Upper lobe of left lung (tissue), 4 donors: ENCODE measurements around the gene CYSRT1.

Experiments
- POLR2AphosphoS5 ChIP-seq, 2 donors: sonication (generic); formaldehyde crosslinking; IDR thresholded peaks; one replicate each; pipeline ENCODE4 v1.5.1; 2017; ENCODE audit warnings: antibody characterized with exemption in 2 of 2
- TF ChIP-seq, protein P1 (sequence below), 6 experiments: fragments of 450-650 bp in 4 of 6; fragments of 200-600 bp in 2 of 6; sonication (generic) in 2 of 6; IDR thresholded peaks; one replicate each; pipeline ENCODE4 v1.5.1; 2016 to 2019; ENCODE audit warnings: antibody characterized with exemption in 6 of 6

GRCh38 chr9:137192448-137192780, 32.6 kb upstream of the CYSRT1 start:
- TF ChIP-seq, protein P1, sequence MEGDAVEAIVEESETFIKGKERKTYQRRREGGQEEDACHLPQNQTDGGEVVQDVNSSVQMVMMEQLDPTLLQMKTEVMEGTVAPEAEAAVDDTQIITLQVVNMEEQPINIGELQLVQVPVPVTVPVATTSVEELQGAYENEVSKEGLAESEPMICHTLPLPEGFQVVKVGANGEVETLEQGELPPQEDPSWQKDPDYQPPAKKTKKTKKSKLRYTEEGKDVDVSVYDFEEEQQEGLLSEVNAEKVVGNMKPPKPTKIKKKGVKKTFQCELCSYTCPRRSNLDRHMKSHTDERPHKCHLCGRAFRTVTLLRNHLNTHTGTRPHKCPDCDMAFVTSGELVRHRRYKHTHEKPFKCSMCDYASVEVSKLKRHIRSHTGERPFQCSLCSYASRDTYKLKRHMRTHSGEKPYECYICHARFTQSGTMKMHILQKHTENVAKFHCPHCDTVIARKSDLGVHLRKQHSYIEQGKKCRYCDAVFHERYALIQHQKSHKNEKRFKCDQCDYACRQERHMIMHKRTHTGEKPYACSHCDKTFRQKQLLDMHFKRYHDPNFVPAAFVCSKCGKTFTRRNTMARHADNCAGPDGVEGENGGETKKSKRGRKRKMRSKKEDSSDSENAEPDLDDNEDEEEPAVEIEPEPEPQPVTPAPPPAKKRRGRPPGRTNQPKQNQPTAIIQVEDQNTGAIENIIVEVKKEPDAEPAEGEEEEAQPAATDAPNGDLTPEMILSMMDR (IDR thresholded peaks at IDR 0.05): no peak
- TF ChIP-seq POLR2AphosphoS5 (IDR thresholded peaks at IDR 0.05): no peak
